Naive B cell (primary cell): ENCODE results near the gene THRAP3. TPM values are rescaled to one million over a fixed set of nuclear protein-coding genes. Genes with fewer than 3 reads are reported as not detected.

ENCODE experiments used
- ATAC-seq, 2 donors: fragments of 150-1000 bp; cut with Tn5 transposase; 2 replicates each; pipeline ENCODE4 v1.10.0; 2021; ENCODE audit warnings: low read depth in 2 of 2, mild to moderate bottlenecking in 2 of 2, moderate library complexity in 2 of 2
- DNase-seq: peaks from one replicate; pipeline ENCODE4 v3.0.0; 2022
- H3K27ac Mint-ChIP-seq, 6 donors: one replicate each; pipeline ENCODE4 v1.8.0; 2020 to 2022; ENCODE audit warnings: mild to moderate bottlenecking in 6 of 6, mixed read lengths in 6 of 6, moderate library complexity in 5 of 6, inconsistent platforms in 2 of 6
- H3K27me3 Mint-ChIP-seq, 3 donors: one replicate each; pipeline ENCODE4 v1.8.0; 2021 to 2022; ENCODE audit warnings: mixed read lengths in 3 of 3, mild to moderate bottlenecking in 1 of 3
- H3K36me3 Mint-ChIP-seq, 2 donors: one replicate each; pipeline ENCODE4 v1.8.0; 2020 to 2022; ENCODE audit warnings: mixed read lengths in 2 of 2, inconsistent platforms in 1 of 2, mild to moderate bottlenecking in 1 of 2
- H3K4me1 Mint-ChIP-seq, 3 donors: one replicate each; pipeline ENCODE4 v1.8.0; 2020 to 2022; ENCODE audit warnings: mixed read lengths in 3 of 3, inconsistent platforms in 1 of 3, mild to moderate bottlenecking in 1 of 3, moderate library complexity in 1 of 3
- H3K4me3 Mint-ChIP-seq, 8 donors: one replicate each; pipeline ENCODE4 v1.8.0; 2020 to 2022; ENCODE audit warnings: mild to moderate bottlenecking in 8 of 8, mixed read lengths in 8 of 8, moderate library complexity in 8 of 8, inconsistent platforms in 2 of 8
- H3K9me3 Mint-ChIP-seq, 7 donors: one replicate each; pipeline ENCODE4 v1.8.0; 2020 to 2022; ENCODE audit warnings: mixed read lengths in 7 of 7, mild to moderate bottlenecking in 5 of 7, inconsistent platforms in 2 of 7, moderate library complexity in 1 of 7
- polyA plus RNA-seq, 6 donors: library from polyadenylated mRNA; unstranded; fragments of 300-500 nt; fragmentation: Illumina TruSeq; gene quantifications; one replicate each; pipeline ENCODE4 v1.2.3, GENCODE V29; 2021; ENCODE audit warnings: low read depth in 6 of 6

Gene THRAP3
- polyA plus RNA-seq, 6 donors from 2014 or later = 109 to 142 (median 131) TPM

- Mint-ChIP-seq H3K36me3 (no peaks in the 10 kb centered on the region), H3K27ac (peak overlapping the region in 4 of 6 donors; percentile 74 to 98 (median 82)), H3K4me3 (peak overlapping the region; percentile 84 to 98 (median 94)), H3K9me3 (no peaks in the 10 kb centered on the region), H3K4me1 (peaks cover 23 to 34% (median 26%) of the 10 kb centered on the region in 3 donors), H3K27me3 (peaks cover 3 to 14% (median 6%) of the 10 kb centered on the region in 3 donors)
- peak; percentile 40 to 48 for ATAC-seq
- peak; percentile 35 for DNase-seq
Observed at GRCh38 chr1:36321119-36321951, 97.1 kb downstream of the THRAP3 start.

GRCh38 chr1:36322041-36322785 lies 98.0 kb downstream of the THRAP3 start:
- Mint-ChIP-seq H3K27ac (peak overlapping the region in 1 of 6 donors; percentile 74), H3K4me1 (peaks cover 23 to 34% (median 24%) of the 10 kb centered on the region in 3 donors), H3K36me3 (no peaks in the 10 kb centered on the region), H3K9me3 (no peaks in the 10 kb centered on the region), H3K4me3 (peak overlapping the region; percentile 84 to 97 (median 87)), H3K27me3 (peaks cover 12 to 22% (median 14%) of the 10 kb centered on the region in 3 donors)
- DNase-seq = peak; percentile 5
- ATAC-seq = no peak

DNA sequence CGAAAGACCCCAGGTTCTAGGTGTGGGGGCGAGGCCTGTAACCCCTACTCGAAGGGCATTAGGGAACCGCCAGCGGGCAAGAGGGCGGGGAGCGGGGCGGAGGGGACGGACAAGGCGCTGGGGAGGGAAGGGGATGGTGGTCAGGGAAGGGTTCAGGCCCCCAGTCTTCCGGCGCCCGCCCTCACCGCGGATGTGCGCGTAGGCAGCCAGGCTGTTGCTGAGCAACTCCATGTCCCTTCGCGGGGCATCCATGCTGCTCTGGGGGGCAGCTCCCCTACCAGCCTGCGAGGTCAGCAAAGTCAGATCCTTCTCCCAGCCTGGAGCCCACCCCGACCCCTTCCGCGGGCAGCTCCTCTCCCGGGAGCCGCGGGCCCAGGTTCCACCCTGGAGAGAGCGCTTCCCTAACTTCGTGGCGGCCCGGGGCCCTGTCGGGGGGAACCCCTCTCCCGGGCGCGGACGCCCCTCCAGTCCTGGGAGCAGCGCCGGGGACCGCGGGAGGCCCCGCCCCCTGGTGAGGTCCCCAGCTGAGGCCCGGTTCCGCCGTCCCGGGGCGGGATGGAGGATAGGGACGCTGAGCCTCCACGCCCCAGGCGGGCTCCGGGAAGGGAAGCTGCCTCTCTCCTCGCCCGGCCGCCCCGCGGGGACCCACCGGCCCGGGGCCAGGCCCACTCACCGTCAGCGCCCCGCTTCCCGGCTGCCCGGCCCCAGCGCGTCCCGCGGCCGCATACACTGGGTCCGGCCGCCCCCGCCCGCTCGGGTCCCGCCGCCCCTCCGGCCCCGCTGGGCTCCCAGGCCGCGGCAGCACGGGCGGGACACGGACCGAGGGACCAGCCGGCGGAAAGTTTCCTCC lies 98.8 kb downstream of the THRAP3 start:
- Mint-ChIP-seq H3K27me3 (peaks cover 14 to 30% (median 20%) of the 10 kb centered on the region in 3 donors), H3K27ac (peak overlapping the region in 2 of 6 donors; percentile 10 to 54), H3K4me3 (peak overlapping the region; percentile 60 to 87 (median 77)), H3K9me3 (no peaks in the 10 kb centered on the region), H3K36me3 (no peaks in the 10 kb centered on the region), H3K4me1 (peaks cover 23 to 34% (median 24%) of the 10 kb centered on the region in 3 donors)
- ATAC-seq (peak; percentile 19 to 25), DNase-seq (peak; percentile 23)

DNA sequence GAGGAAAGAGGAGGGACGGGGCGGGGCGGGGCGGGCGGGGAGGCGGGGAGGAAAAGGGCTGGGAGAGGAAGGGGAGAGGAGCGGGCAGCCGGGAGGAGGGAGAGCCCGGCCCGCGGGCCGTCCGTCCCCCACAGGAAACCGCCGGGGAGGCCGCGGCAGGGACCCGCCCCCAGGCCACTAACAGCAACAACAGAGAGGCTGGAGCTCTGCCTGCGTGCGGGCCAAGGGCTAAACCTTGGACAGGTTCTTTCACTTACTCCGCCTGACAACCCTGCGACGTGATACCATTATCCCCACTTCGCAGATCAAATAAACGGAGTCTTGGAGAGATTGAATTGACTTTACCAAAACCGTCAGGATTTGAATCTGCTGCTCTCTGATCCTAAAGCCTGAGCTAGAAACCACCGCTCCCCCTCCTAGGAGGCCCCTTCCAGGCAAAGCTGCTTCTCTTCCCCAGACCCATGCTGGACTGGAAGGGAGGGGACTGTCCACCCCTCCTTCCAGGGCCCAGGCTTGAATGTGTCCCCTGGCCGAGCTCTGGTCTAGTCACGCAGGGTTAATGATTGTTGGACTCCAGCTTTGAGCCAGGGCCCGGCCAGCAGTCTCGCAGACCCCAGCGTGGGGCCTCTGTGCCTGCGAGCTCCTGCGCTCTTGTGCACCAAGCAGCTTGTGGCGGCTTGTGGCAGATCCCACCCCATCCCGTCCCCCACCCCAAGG lies 99.6 kb downstream of the THRAP3 start, which contains the start of gene EVA1B:
Gene EVA1B, minus strand, starts transcription at position 10 of the 717 bp plus-strand sequence. CDS start 608 bp downstream, outside the sequence.
- DNase-seq (peak; percentile 7), ATAC-seq (peak; percentile 17 to 27)
- no peaks in the 10 kb centered on the region for H3K36me3 Mint-ChIP-seq
- peaks cover 14 to 33% (median 22%) of the 10 kb centered on the region in 3 donors for H3K27me3 Mint-ChIP-seq
- peak within 1 kb of the TSS in 5 of 6 donors; percentile 25 to 75 (median 67) for H3K27ac Mint-ChIP-seq
- no peaks in the 10 kb centered on the region for H3K9me3 Mint-ChIP-seq
- H3K4me3 Mint-ChIP-seq = peak within 1 kb of the TSS; percentile 74 to 90 (median 86)
- H3K4me1 Mint-ChIP-seq = peaks cover 23 to 34% (median 24%) of the 10 kb centered on the region in 3 donors

DNA sequence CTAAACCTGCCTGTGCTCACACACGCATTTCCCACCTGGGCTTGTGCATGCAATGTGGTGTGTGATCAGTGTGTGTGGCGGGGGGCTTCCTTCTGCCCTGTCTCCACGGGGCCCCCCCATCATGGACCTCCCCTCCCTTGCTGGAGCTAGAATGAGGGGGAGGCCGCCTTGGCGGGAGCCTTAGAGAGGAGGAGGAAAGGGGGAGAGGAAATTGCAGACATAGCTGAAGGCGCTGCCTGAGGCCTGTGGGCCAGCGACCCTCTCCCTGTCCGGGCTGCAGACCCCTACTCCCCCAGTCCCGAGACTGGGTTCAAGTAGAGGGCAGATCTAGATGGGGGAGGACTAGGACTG lies 100.1 kb downstream of the THRAP3 start:
- ATAC-seq (no peak), DNase-seq (no peak)
- Mint-ChIP-seq H3K27me3 (peaks cover 14 to 33% (median 22%) of the 10 kb centered on the region in 3 donors), H3K4me3 (peak overlapping the region; percentile 74 to 90 (median 82)), H3K27ac (peak overlapping the region in 3 of 6 donors; percentile 56 to 75 (median 68)), H3K36me3 (no peaks in the 10 kb centered on the region), H3K4me1 (peaks cover 23 to 34% (median 24%) of the 10 kb centered on the region in 3 donors), H3K9me3 (no peaks in the 10 kb centered on the region)

DNA sequence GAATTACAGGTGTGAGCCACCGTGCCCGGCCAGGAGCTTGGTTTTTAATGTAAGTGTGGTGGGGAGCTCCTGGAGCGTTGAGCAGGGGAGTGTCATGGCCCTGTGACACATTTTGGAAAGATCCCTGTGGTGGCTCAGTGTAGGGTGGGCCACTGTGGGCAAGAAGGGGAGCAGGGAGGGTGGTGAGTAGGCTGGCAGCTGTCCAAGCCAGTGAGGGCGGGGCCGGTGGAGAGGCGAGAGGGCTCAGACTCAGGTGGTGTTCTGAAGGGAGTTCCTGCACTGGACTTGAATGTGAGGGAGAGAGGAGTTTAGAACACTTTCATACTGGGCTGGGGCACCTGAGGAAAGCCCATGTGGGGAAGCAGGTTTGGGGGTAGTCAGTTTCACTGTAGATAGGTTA lies 102.3 kb downstream of the THRAP3 start:
- H3K36me3 Mint-ChIP-seq = no peaks in the 10 kb centered on the region

DNA sequence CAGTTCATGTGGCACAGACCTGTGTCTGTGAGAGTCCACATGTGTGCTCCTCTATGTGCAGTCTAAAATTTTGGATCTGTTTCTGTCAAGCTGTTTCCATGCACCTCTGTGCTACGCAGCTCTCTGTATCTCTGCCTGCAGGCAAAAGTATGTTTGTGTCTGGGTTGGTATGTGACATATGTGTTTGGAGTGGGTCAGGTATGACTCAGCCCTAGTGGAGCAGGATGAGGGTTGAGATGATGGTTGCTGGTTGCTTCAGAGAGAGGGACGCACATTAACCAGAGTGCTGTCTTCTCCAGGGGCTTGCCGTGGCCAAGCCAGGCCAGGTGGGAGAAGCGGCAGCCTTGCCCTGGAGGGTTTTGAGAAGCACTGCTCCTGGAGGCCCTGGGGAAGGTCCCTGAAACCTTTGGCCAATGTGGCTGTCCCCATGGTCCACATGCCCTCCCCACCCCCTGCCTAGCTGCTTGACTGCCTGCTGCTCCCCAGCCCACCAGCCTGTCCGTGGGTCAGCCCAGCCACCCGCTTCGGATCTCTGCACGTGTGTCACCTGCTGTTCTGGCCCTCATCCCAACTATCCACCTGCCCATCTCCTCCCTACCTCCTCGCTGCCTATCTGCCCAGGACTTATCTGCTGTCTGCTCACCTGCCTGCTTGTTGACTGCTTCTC lies 103.3 kb downstream of the THRAP3 start:
- H3K27ac Mint-ChIP-seq = no peak overlapping the region
- DNase-seq = no peak
- peaks cover 20 to 49% (median 38%) of the 10 kb centered on the region in 3 donors for H3K27me3 Mint-ChIP-seq
- ATAC-seq = no peak
- H3K4me1 Mint-ChIP-seq = peaks cover 11 to 15% (median 11%) of the 10 kb centered on the region in 3 donors
- H3K9me3 Mint-ChIP-seq = no peaks in the 10 kb centered on the region
- H3K4me3 Mint-ChIP-seq = peak overlapping the region in 3 of 8 donors; percentile 16 to 52 (median 35)
- H3K36me3 Mint-ChIP-seq = no peaks in the 10 kb centered on the region

More for the DNA sequence above, 102.3 kb downstream of the THRAP3 start:
- DNase-seq (no peak), ATAC-seq (no peak)
- Mint-ChIP-seq H3K27ac (peak overlapping the region in 2 of 6 donors; percentile 38 to 56), H3K9me3 (no peaks in the 10 kb centered on the region), H3K27me3 (peaks cover 20 to 44% (median 36%) of the 10 kb centered on the region in 3 donors), H3K4me3 (peak overlapping the region in 3 of 8 donors; percentile 33 to 61 (median 33)), H3K4me1 (peaks cover 15 to 20% (median 16%) of the 10 kb centered on the region in 3 donors)

DNA sequence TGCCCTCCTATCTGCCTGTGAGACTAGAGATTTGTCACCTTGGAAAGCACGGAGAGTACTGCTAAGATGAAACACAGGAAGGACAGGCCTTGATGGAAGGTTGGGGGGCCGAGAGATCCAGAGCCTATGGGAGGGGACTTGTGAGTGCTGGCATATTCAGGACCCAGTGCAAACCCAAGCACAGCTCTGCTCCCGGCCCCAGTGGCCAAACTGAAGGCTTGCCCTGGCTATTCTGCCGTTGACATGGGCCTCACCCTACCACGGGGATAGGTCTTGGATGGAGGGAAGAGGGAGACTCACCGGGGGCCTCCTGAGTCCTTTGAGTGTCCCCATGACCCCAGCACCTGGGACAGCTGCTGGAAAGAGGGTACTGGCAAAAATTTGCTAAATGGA lies 103.8 kb downstream of the THRAP3 start:
- ATAC-seq (no peak), DNase-seq (no peak)
- peaks cover 11 to 15% (median 11%) of the 10 kb centered on the region in 3 donors for H3K4me1 Mint-ChIP-seq
- no peak overlapping the region for H3K27ac Mint-ChIP-seq
- H3K27me3 Mint-ChIP-seq = peaks cover 20 to 49% (median 38%) of the 10 kb centered on the region in 3 donors
- H3K9me3 Mint-ChIP-seq = no peaks in the 10 kb centered on the region
- H3K36me3 Mint-ChIP-seq = no peaks in the 10 kb centered on the region
- H3K4me3 Mint-ChIP-seq = peak overlapping the region in 1 of 8 donors; percentile 52

DNA sequence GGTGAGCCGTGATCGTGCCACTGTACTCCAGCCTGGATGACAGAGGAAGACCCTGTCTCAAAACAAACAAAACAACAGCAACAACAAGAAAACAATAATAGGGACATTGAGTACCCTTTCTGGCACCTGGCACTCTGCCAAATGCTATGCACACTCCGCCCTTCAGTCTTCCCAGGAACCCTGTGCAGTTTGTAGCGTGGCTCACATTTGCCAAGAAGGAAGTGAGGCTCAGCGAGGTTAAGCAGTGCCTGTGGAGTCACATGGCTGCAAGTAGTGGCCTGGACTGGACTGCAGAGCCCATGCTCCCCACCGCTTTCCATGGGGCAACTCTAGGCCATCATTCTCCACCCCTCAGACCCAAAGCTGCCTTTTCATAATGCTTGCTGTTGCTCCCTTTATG lies 104.5 kb downstream of the THRAP3 start:
- Mint-ChIP-seq H3K4me1 (peaks cover 10 to 14% (median 11%) of the 10 kb centered on the region in 3 donors), H3K27ac (no peak overlapping the region), H3K27me3 (peaks cover 20 to 49% (median 38%) of the 10 kb centered on the region in 3 donors), H3K4me3 (no peak overlapping the region), H3K9me3 (no peaks in the 10 kb centered on the region), H3K36me3 (no peaks in the 10 kb centered on the region)
- DNase-seq (no peak), ATAC-seq (no peak)

DNA sequence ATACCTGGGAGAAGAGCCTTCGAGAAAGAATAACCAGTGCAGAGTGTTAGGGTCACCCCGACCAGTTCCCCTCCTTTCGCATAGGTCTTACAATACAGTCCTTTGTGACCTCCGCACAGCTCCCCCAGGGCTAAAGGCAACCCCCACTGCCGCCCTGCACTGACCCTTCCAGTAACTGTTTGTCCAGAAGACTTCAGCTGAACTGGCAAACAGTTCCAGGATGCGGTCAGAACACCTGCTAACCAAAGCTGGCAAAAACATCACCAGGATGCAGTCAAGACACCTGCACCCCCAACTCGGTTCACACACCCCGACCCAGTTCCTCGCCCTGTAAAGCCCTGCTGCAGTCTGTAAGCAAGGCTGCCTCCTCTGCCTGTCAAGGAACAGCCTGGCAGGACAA lies 105.6 kb downstream of the THRAP3 start:
- H3K4me3 Mint-ChIP-seq = no peak overlapping the region
- H3K9me3 Mint-ChIP-seq = no peaks in the 10 kb centered on the region
- peaks cover 0 to 3% (median under 1%) of the 10 kb centered on the region in 3 donors for H3K4me1 Mint-ChIP-seq
- peak overlapping the region in 1 of 6 donors; percentile 59 for H3K27ac Mint-ChIP-seq
- no peak for DNase-seq
- H3K36me3 Mint-ChIP-seq = no peaks in the 10 kb centered on the region
- ATAC-seq = no peak
- peaks cover 20 to 43% (median 38%) of the 10 kb centered on the region in 3 donors for H3K27me3 Mint-ChIP-seq

- Mint-ChIP-seq H3K9me3 (no peaks in the 10 kb centered on the region), H3K36me3 (no peaks in the 10 kb centered on the region), H3K4me1 (no peaks in the 10 kb centered on the region), H3K27me3 (peaks cover 16 to 39% (median 38%) of the 10 kb centered on the region in 3 donors), H3K27ac (no peak overlapping the region), H3K4me3 (no peak overlapping the region)
- DNase-seq = no peak
- ATAC-seq = no peak
Observed at GRCh38 chr1:36330940-36331339, 106.7 kb downstream of the THRAP3 start.

- Mint-ChIP-seq H3K4me3 (peak overlapping the region in 1 of 8 donors; percentile 22), H3K27me3 (no peaks in the 10 kb centered on the region), H3K9me3 (no peaks in the 10 kb centered on the region), H3K36me3 (peaks cover 0 to 12% of the 10 kb centered on the region in 2 donors), H3K4me1 (peaks cover 4 to 21% (median 16%) of the 10 kb centered on the region in 3 donors), H3K27ac (no peak overlapping the region)
- DNase-seq = no peak
- ATAC-seq = no peak
Observed at GRCh38 chr1:36337830-36338229, 113.6 kb downstream of the THRAP3 start.
